HG03354 (cell line): ENCODE results near the gene ACCS.
A peak's percentile ranks its signal among the peaks of the same experiment; 100 is the strongest.

ENCODE experiments used
- ATAC-seq: cut with Tn5 transposase; IDR thresholded peaks from one replicate; pipeline ENCODE4 v1.9.1; 2021; ENCODE audit warnings: mild to moderate bottlenecking; ENCODE audit not compliant: unreplicated experiment, poor library complexity, severe bottlenecking

ACCS gene, protein sequence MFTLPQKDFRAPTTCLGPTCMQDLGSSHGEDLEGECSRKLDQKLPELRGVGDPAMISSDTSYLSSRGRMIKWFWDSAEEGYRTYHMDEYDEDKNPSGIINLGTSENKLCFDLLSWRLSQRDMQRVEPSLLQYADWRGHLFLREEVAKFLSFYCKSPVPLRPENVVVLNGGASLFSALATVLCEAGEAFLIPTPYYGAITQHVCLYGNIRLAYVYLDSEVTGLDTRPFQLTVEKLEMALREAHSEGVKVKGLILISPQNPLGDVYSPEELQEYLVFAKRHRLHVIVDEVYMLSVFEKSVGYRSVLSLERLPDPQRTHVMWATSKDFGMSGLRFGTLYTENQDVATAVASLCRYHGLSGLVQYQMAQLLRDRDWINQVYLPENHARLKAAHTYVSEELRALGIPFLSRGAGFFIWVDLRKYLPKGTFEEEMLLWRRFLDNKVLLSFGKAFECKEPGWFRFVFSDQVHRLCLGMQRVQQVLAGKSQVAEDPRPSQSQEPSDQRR

DNA sequence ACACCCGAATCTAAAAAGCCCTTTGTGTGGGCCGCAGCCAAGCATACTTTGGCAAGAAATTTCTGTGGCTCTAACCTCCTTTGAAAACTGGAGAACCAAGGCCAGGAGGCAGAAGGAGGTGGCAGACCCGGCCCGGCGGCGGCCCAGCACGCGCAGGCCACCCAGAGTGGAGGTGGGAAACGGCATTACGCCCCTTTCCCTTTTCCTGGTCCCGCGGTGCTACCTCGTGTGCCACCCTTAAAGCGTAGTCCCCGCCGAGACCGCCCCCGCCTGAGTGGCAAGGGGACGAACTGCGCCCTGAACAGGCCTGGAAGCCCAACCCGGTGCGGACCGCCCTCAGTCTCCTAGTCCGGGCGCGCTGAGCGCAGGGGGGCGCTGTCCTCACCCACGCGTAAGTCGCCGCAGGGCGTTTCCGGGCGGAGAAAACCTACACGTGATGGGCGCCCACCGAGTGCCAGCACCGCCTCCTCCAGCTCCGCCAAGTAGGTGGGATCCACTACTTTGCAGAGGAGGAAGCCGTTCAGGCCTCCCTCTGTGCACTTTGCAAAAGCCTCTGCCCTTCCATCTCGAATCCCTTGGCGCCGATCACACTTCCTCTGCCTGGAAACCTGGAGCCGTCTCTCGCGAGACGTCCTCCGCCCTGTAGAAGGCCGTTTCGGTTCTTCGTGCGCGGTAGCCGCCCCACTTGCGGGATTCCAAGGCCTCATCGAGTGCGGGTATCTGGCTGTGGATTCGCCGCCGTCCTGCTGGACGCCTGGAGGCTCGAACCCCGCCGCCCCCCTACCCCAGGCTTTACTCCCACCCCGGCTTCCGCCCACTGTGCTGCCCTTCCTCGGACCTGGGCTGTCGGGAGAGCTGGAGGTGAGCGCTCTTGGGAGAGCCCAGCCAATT lies at the start of gene ACCS:
TSS of gene ACCS (plus strand) at position 430 of the 891 bp plus-strand sequence. CDS start 1,358 bp downstream, outside the sequence.
- peak; percentile 97 for ATAC-seq

DNA sequence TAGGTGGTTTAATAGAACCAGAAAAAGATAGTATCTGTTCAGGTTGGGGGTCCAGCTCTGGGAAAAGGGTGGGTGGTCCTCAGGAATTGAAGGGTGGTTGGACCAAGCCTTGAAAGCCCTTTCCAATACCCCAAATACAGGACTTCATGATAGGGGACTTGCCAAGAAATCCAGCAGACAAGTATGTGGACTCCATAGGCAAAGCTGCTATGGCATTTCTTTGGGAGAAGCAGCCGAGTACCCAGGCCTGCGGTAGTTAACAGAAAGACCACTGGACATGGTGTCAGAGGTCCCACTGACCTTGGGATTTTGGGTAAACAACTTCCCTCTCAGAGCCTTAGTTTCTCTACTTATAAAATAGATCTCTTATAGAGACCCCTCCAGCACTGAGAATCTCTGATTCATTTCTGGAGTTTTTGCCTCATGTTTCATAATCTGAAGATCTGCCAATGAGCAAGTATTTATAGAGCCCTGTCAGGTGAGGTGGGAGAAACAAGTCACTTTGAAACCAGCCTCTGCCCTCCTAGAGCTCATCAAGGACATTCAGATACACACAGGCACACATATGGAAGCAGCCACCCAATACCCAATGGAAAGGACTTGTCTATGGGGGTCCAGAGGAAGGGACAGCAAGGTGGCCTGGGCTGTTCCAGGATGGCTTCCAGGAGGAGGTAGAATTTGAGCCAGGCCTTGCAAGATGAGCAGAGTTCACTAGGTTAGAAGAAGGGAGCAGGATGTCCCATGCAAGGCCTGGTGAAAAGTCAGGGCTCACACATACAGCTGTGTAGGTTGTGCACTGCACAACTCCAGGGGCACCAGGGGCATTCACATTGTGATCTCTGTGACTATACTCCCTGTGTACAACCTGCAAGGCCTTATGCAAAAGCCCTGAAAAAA lies 49.3 kb upstream of the ACCS start:
- no peak for ATAC-seq

DNA sequence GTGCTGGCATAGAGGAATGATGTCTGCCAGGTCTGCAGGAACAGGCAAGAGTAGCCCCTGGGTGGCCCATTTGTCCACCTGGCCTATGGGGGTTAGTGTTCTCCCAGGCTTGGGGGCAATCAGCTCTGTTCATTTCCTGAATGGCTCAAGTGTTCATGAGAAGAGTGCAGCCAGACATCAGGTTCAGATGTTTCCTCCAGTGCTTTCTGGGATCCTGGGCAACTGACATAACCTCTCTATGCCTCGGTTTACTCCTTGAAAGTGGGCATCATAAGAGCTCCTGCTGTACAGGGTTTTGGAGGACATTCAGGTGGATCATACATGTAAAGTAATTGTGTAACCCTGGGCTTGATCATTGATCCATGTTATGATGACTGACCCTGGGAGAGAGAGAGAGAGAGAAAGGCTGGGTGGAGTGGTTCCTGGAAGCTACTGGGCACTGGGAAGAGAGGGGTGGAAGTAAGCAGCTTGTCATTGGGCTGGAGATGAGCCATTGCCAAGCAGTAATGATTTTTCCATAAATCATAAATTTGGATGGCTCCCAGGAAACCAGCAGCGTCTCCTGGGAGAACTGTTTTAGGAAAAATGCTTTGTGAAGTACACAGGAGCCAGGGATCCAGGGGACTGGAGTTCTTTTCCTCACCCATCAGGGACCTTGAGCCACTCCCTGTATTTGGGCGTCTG lies 48.5 kb upstream of the ACCS start:
- no peak for ATAC-seq

DNA sequence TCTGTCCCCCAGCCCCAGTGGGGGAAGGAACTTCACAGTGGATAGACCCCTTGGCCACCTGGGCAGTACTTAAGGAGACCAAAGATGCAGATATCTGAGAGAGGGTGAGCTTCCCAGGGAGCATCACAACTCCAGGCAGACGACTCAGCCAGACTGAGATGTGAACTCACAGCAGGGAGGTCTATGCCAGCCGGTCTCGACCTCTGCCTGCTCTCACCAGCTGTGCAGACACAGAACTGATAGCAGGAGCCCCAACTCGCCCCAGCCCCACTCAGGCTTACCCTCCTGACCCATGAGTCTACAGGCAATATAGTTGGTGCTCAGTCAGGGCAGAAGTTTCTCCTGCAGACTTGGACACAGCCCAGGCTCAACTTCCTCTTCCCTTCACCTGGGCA lies 47.9 kb upstream of the ACCS start:
- no peak for ATAC-seq

DNA sequence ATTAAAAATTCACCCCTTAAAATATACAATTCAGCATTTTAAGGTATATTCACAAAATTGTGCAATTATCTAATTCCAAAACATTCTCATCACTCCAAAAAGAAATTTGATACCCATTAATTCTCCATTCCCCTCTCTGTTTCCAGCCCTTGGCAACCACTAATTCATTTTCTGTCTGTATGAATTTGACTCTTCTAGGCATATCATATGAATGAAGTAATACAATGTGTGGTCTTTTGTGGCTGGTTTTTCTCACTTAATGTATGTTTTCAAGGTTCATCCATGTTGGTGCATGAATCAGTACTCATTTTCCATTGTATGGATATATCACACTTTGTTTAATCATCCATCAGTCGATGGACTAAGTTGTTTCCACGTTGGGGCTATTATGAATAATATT lies 47.2 kb upstream of the ACCS start:
- ATAC-seq = no peak

DNA sequence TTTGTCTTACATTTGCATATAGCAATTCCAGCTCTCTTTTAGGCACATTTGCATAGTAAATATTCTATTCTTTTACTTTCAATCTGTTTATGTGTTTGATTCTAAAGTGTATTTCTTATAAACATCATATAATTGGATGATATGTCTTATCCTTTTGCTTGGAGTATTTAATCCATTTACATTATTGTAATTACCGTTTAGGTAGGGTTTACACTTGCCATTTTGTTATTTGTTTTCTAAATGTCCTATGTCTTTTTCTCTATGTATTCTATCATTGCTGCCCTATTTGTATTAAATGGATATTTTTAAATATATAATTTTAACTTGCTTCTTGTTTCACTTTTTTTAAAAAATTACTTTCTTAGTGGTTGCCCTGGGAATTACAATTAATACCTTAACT lies 41.1 kb upstream of the ACCS start:
- no peak for ATAC-seq

DNA sequence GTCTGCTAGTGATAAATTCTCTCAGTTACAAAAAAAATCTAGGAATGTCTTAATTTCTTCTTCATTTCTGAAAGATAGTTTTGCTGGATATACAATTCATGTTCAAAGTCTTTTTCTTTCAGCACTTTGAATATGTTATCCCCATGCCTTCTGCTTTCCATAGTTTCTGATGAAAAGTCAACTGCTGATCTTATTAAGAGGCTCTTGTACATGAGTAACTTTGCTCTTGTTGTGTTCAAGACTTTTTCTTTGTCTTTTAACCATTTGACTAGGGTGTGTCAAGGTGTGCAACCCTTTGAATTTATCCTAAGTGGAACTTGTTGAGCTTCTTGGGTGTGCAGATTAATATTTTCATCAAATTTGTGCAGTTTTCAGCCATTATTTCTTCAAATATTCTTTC lies 40.3 kb upstream of the ACCS start:
- ATAC-seq = no peak

DNA sequence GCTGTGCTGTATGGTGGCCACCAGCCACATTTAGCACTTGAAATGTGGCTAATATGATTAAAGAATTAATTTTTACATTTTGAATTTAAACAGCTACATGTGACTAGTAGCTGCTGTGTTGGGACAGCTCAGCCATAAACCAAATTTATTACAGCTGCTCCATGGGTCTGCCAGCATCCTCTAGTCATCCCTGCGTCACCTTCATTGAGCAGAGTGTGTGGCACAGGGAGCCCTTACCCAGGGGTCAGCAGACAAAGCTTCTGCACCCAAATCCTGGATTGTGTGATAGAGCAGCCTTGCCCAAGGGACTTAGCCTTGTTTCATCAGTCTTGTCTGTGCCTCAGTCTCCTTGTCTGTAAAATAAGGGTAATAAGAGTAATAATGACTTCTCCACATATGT lies 37.7 kb upstream of the ACCS start:
- no peak for ATAC-seq

DNA sequence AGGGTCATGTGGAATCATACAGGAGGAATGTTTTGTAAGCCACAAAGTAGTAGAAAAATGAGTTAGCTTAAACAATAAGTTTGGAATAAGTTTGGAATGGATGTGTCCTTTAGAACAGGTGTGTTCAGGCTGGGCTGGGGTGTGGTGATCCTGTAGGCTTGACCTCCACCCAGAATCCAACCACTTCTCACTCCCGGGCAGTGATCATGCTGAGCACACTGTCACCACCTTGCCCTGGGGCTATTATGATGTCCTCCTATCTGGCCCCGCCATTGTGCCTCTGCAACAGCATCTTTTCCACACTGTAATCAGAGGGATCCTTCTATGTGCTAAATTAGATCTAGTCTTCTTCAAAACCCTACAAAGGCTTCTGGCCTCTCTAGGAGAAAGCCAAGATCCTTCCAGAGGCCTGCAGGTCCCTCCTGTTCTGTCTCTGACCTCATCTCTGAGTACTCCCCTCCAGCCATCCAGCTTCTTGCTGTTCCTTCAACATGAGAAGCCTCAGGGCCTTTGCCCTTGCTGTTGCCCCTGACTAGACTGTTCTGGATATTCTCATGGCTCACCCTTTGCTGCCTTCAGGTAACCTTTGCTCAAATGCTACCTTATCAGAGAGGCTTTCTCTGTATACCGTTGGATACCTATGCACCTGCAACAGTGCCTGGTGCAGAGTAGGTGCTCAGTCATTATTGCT lies 37.1 kb upstream of the ACCS start:
- no peak for ATAC-seq

DNA sequence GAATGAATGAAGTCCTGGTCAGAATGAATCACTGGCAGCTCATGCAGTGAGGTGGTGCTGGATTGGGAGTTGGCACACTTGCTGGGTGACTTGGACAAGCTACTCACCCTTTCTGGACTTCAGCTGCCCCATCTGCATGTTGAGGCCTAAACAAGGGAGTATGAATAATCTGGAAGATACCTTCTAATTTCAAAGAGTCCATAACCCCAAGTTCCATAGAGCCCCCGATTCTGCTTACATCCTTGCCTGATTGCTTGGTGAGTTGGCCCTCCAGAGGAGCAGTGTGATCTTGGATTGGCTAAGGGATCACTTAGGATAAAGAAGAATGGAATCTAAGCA lies 36.6 kb upstream of the ACCS start:
- ATAC-seq = no peak

DNA sequence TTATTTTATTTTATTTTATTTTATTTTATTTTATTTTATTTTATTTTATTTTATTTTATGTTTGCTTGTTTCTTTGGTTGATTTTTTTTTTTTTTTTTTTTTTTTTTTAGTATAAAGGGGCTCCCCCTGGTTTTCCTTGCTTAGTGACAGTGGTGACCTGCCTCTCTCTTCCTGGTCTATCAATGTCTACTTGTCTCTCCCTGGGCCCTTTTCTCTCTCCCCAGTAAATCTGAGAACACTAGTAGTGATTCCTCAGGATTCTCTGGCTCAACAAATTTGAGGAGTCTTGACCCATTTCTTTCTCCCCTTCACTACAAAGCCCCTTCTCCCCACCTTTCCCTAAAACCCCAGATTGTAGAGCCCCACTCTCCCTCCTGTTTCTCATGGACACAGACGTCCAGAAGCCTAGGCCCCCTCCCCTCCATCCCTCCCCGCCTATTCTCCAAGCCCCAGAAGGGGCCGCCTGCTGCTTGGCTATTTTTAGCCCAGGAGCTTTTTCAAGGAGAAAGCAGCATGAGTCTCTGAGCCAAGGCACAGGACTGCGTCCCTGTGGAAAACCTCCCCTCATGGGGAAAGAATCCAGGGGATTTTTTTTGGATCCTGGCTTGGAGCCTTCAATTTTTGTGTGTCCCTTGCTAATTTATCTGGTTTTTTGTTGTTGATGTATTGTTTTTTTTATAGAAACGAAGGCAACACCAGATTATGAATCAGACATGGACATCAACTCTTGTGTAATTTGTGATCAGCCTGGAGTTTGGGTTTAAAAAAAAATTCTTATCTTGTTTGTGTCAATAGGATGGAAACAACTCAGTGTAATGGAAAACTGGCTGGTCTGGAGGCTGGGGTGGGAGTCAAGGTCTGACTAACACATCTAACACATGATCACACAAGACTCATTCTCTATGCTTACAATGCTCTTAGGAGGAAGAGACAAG lies 35.8 kb upstream of the ACCS start:
- ATAC-seq = no peak

DNA sequence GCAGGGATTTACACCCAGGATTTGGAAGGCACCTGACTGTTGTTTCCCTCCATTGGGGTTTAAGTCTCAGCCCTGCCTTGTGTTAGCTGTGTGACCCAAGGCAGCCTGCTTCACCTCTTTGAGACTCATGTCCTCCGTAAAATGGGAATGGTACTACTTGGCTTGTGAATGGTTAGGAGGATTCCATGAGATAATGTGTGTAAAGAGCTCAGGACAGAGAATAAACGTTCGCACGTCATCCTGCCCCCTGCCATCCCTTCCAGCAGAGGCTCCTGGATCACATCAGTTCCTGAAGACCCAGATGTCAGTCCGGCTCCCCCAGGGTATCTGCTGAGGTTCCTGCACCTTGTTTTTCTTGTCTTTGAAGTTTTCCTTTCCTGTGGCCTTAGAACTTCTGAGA lies 35.1 kb upstream of the ACCS start:
- ATAC-seq = no peak

DNA sequence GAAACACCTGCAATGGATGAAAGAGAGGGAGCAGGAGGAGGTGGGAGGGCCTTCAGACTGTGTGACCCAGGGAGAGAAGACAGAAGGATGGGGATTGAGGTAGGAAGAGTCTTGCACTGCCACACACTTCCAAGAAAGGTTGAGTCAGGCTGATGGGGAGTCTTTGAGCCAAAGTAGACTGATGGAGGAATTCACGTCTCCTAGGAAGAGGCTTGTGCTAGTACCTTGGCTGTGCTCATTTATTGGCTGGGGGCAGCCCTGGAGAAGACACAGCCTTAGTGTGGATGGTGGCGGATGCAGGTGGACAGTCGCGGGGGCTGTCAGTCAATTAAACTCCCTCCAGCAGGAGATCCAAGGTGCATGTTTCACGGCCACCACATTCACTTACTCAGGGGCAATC lies 34.5 kb upstream of the ACCS start:
- no peak for ATAC-seq

DNA sequence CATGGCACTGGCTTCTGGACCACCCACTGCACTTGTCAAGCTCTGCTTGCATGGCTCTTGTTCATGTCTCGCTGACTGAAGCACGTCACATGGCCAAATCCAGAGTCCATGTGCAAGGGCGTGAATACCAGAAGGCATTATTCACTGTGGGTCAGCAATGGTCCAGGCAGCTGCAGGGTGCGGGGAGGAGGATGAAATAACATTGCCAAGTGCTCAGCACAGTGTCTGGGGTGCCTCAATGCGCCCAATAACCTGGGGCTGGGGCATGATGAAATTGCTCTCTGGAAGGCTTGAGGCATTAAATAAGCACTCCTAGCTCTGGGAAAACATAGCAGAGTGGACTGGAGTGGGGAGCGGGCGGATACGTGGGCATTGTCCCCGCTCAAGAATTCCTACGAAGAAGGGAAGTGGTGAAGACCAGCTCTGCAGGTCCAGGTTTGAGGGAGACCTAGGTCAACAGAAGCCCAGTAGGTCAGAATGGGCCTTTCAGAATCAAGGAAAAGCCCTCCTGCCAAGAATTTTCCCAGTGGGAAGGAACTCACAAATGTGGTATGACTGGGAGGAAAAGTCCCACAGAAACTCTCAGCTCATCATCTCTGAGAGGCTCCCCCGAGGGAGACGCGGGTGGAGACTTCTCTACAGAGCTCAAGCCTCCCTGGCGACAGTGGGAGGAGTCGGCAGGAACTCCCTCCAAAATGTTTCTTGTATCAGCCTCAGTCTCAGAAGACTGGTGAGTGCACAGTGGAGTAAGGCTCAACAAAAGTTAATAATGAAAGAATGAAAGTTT lies 33.6 kb upstream of the ACCS start:
- ATAC-seq = no peak

DNA sequence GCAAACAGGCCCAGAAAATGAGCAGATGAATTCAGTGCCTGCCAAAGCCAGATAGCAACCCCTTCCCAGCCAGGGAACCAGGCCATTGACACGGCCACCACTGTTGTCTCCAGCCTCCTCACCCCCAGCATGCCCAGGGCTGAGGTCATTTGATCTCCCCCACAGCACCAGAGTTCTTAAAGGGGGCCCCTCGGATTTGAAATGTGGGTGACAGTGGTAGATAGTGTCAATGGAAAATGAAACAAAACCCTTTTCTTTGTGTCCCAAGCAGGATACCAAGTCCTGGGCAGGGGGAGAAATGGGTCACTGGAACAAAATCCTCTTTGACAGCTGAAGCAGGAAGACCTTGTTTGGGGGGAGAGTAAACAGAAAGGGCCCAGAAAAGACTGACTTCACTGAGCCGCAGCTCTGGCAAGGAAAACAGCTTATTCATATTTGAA lies 32.6 kb upstream of the ACCS start:
- ATAC-seq = no peak

DNA sequence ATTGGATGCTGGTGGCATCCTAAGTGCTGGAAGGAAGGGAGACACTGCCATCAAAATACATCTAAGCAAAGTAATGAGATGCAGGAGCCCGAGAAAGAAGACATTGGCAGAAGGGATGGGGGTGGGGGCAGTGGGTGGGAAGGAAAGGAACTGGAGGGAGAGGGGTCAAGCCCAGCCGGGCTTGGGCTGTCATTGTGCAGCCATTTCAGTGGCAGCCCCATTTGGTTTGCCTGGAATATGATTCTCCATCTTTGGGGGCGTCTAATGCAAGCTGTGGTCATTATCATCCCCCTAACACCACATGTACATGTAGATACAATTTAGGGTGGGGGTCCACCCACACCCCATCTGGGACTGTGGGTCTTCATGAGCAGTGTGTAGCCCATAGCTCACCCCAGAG lies 32.2 kb upstream of the ACCS start:
- no peak for ATAC-seq

DNA sequence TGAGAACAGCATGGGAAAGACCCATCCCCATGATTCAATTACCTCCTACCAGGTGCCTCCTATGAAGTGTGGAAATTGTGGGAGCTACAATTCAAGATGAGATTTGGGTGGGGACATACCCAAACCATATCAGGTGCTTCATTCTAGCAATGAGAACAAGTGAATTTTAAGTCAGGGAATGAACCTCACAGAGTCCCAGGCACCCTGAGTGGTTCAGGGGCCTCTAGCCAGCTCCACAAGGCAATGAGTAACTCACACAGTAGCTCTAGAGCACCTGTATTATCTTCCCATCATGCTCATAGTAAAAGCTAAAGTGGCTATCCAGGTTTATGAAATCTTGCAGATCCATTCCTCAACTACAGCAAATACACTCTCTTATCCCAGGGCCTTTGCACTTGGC lies 31.4 kb upstream of the ACCS start:
- ATAC-seq = no peak
